Gastrocnemius medialis (tissue), 4 donors: Measurements from ENCODE around the gene MKKS. TPM values are rescaled to one million over a fixed set of nuclear protein-coding genes. Genes with fewer than 3 reads are reported as not detected.
"Not testable (repeated sequence)": the region's sequence is repeated elsewhere in the genome, so short reads cannot be mapped to it uniquely, and the experiment has no call there.

Experiments used
- ATAC-seq, 2 donors: fragments of 150-250 bp; one replicate each; pipeline ENCODE4 v1.9.1; 2016
- DNase-seq, 2 donors: peaks; one replicate each; pipeline ENCODE4 v3.0.0-alpha.2; 2019
- H3K27ac ChIP-seq, 4 donors: fragments of 200-600 bp; sonication (generic); 1 replicate in 1 of 4; 2 replicates in 3 of 4; pipeline ENCODE4 v1.5.1; 2016 to 2018; ENCODE audit warnings: mild to moderate bottlenecking in 2 of 4, moderate library complexity in 1 of 4
- H3K27me3 ChIP-seq, 3 donors: fragments of 200-600 bp; sonication (generic) in 2 of 3; 1 replicate in 1 of 3; 2 replicates in 2 of 3; pipeline versions ENCODE4 v1.5.1 to v1.6.0; 2016 to 2019; ENCODE audit warnings: mild to moderate bottlenecking in 1 of 3, moderate library complexity in 1 of 3
- H3K36me3 ChIP-seq, 2 donors: fragments of 200-600 bp; sonication (generic) in 1 of 2; one replicate each; pipeline ENCODE4 v1.5.1; 2017 to 2018
- H3K4me1 ChIP-seq, 2 donors: fragments of 200-600 bp; sonication (generic) in 1 of 2; one replicate each; pipeline ENCODE4 v1.5.1; 2016 to 2017; ENCODE audit warnings: mild to moderate bottlenecking in 2 of 2
- H3K4me3 ChIP-seq, 4 donors: fragments of 200-600 bp; sonication (generic) in 3 of 4; 1 replicate in 1 of 4; 2 replicates in 3 of 4; pipeline ENCODE4 v1.5.1; 2016 to 2019; ENCODE audit warnings: mild to moderate bottlenecking in 2 of 4
- H3K9me3 ChIP-seq, 3 donors: fragments of 200-600 bp; sonication (generic) in 2 of 3; 1 replicate in 1 of 3; 2 replicates in 2 of 3; pipeline ENCODE4 v1.5.1; 2016 to 2019
- CTCF ChIP-seq, 5 experiments: fragments of 450-650 bp in 3 of 5; fragments of 200-600 bp in 2 of 5; sonication (generic) in 2 of 5; IDR thresholded peaks in 4 of 5; conservative IDR thresholded peaks in 1 of 5; 1 replicate in 4 of 5; 2 replicates in 1 of 5; pipeline ENCODE4 v1.5.1; 2016 to 2019; ENCODE audit warnings: antibody characterized with exemption in 5 of 5, mild to moderate bottlenecking in 3 of 5, moderate library complexity in 3 of 5
- POLR2A ChIP-seq, 2 donors: fragments of 450-650 bp; IDR thresholded peaks; one replicate each; pipeline ENCODE4 v1.6.1; 2017; ENCODE audit warnings: antibody characterized with exemption in 2 of 2, mild to moderate bottlenecking in 2 of 2, moderate library complexity in 2 of 2
- in situ Hi-C, 4 donors: fragments of 200-750 bp; cut with MboI; loops; one replicate each; pipeline versions ENCODE4 v1.15.0 to v1.8.0; 2017; ENCODE audit warnings: low sequenced_read_pairs in 4 of 4
- intact Hi-C: fragments of 100-400 bp; cut with DNase I; formaldehyde crosslinking; loops from one replicate; pipeline ENCODE4 v1.15.1; 2023; ENCODE audit warnings: low total_unique reads
- total RNA-seq, 4 donors: library from RNA; depleted of rRNA; stranded (reverse); fragments of >200 nt; gene quantifications; one replicate each; pipeline versions ENCODE4 v1.1.0 to v1.2.3, GENCODE V29; 2016

The MKKS gene
- total RNA-seq, 4 donors from 2014 or later, result 8.1 to 15.2 (median 14.6) TPM

DNA sequence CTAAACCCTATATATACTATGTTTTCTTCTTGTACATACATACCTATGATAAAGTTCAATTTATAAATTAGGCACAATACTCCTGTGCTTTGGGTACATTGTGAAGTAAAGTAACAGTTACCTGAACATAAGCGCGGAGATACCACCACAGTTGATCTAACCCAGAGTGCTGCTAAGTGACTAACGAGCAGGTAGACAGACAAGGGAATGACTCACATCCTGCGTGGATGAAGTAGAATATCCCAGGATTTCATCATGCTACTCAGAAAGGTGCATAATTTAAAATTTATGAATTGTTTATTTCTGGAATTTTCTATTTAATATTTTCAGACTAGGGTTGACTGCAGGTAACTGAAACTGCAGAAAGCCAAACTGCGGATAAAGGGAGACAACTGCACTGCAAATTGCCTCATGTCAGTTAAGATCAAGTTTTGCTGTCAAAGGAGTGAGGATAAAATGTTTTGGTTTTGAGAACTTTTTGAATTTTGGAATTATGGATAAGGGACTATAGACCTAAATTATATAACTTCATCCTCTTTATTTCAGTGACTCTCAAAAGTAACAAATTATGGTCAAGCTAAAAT lies 14.4 kb downstream of the MKKS start:
- no peak for ATAC-seq
- no peak for DNase-seq
- H3K4me3 ChIP-seq, result no peak overlapping the region
- no peaks in the 10 kb centered on the region for H3K27me3 ChIP-seq
- no peaks in the 10 kb centered on the region for H3K9me3 ChIP-seq
- intact Hi-C loops (no loop called here), in situ Hi-C loops (loop anchor here in 1 of 4 donors (10.0 kb wide), 1 partner anchor 445 kb away; no protein-coding TSS in a partner anchor)
- H3K4me1 ChIP-seq, result peaks cover 13 to 18% of the 10 kb centered on the region in 2 donors
- H3K27ac ChIP-seq, result no peak overlapping the region
- no peaks in the 10 kb centered on the region for H3K36me3 ChIP-seq
- no peak for TF ChIP-seq POLR2A (IDR thresholded peaks at IDR 0.05)
- TF ChIP-seq CTCF (IDR thresholded peaks at IDR 0.05 in 4 of 5, conservative IDR thresholded peaks at IDR 0.05 in 1 of 5), result no peak

- in situ Hi-C loops, H3K27ac ChIP-seq, H3K27me3 ChIP-seq, intact Hi-C loops, H3K4me3 ChIP-seq, H3K9me3 ChIP-seq, ATAC-seq, DNase-seq: not testable (repeated sequence)
- H3K36me3 ChIP-seq, result peaks cover 0 to 14% of the 10 kb centered on the region in 2 donors
- H3K4me1 ChIP-seq, result peaks cover 10 to 16% of the 10 kb centered on the region in 2 donors
Observed at GRCh38 chr20:10417218-10417617, 16.8 kb downstream of the MKKS start.

DNA sequence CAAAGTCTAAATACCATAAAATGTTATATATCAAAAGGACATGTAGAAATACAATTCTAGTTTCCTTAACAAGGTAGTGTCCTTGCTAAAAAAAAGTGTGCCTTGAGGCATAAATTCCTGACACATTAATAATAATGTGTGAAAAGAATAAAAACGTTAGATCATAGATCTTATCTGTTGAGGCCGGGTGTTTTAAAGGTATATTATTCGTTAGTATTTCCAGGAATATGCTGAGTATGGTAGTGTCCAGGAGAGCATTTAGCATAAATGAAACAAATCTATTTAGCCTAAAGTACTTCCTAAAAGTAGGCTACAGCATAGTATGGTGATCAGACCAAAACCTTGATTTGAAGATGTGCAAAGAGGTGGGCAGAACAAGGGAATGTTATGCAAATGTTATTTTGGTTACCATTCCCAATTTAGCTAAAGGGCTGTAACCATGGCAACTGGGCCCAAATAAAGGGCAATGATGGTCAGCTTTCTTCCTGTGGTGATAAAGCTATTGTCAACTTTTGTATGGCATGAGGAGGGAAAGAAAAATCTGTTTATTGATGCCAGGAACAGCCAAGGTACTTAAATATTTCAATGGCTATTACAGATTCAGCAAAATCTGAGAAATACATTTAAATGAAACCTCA lies 18.9 kb downstream of the MKKS start:
- Histone ChIP-seq H3K4me3 (no peak overlapping the region), H3K4me1 (peaks cover 2 to 10% of the 10 kb centered on the region in 2 donors), H3K36me3 (peaks cover 0 to 19% of the 10 kb centered on the region in 2 donors), H3K27me3 (no peaks in the 10 kb centered on the region), H3K27ac (no peak overlapping the region), H3K9me3 (no peaks in the 10 kb centered on the region)
- intact Hi-C loops, result no loop called here
- TF ChIP-seq CTCF (IDR thresholded peaks at IDR 0.05 in 4 of 5, conservative IDR thresholded peaks at IDR 0.05 in 1 of 5), result no peak
- no peak for TF ChIP-seq POLR2A (IDR thresholded peaks at IDR 0.05)
- ATAC-seq, result no peak
- in situ Hi-C loops, result no loop called here
- DNase-seq, result no peak

DNA sequence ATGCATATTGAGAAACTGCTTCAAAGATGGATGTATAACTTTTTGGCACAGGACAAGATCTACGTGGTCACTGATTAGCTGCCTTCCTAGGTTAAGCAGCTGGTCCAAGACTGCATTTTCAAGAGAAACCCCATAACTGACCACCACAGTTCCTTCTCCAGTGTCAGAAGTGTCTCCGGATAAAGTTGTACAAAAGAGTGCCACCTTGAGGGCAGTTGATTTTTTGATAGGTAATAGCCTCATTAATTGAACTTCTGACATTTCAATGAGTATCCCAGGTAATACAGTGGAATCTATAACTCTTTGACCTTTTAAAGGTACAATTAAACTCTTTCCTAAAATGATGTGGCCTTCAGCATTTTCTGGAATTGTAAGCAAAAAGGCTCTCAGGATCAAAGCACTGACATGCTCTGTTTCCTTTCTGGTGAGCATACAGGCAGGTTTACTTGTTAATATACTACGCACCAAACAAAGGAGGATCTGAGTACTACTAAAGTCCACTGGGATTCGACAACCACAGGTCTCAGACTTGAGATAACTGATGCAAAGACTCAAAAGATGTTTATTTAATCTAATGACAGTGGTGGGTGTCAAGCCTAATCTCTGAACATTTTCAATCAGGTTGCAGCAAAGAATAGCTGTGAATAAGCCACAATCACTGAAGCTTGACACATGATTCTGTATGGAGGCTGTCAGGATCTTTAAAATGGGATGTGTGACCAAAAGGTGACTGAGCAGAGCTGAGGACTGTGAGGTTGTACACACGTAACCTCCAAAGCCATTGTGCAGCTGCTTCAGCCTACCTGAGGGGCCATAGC lies 21.2 kb downstream of the MKKS start:
- no peak for DNase-seq
- H3K36me3 ChIP-seq, result peaks cover 0 to 19% of the 10 kb centered on the region in 2 donors
- peaks cover 2 to 10% of the 10 kb centered on the region in 2 donors for H3K4me1 ChIP-seq
- TF ChIP-seq POLR2A (IDR thresholded peaks at IDR 0.05) (no peak), CTCF (IDR thresholded peaks at IDR 0.05 in 4 of 5, conservative IDR thresholded peaks at IDR 0.05 in 1 of 5) (no peak)
- no peak for ATAC-seq
- no peaks in the 10 kb centered on the region for H3K27me3 ChIP-seq
- no peak overlapping the region for H3K27ac ChIP-seq
- in situ Hi-C loops, result no loop called here
- intact Hi-C loops, result no loop called here
- H3K9me3 ChIP-seq, result no peaks in the 10 kb centered on the region
- no peak overlapping the region for H3K4me3 ChIP-seq

DNA sequence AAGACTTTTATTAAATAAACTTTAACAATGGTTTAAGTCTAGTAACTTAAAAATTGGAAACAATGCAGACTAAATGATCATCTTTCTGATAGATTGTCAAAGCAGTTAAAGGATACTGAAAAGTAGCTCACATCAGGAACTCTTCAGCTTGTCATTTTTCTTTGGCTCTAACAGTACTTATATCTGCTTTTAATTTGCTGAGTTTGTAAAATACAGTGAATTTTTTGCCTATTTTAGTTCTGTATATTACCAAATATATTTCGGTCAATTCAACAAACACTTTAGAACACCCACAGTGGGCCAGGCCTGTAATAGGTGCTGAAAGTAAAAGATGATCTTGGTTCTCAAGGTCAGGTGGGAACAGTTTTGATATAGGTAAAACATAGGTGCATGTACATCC lies 22.3 kb downstream of the MKKS start:
- in situ Hi-C loops, result no loop called here
- H3K9me3 ChIP-seq, result no peaks in the 10 kb centered on the region

More for the DNA sequence above, 22.3 kb downstream of the MKKS start:
- Histone ChIP-seq H3K27me3 (no peaks in the 10 kb centered on the region), H3K4me3 (no peak overlapping the region), H3K4me1 (peaks cover 2 to 10% of the 10 kb centered on the region in 2 donors), H3K36me3 (peaks cover 0 to 27% of the 10 kb centered on the region in 2 donors), H3K27ac (no peak overlapping the region)
- no peak for TF ChIP-seq CTCF (IDR thresholded peaks at IDR 0.05 in 4 of 5, conservative IDR thresholded peaks at IDR 0.05 in 1 of 5)
- no peak for DNase-seq
- intact Hi-C loops, result no loop called here
- ATAC-seq, result no peak
